Measurements from ENCODE around the gene SLC35F3.

GRCh38 chr1:234373959-234374254 is 469.4 kb downstream of the SLC35F3 start:
- TF ChIP-seq CTCF (IDR thresholded peaks at IDR 0.05) (no peak), POLR2A (IDR thresholded peaks at IDR 0.05) (no peak)

Measured in adrenal gland (tissue), 5 donors.